Measurements from ENCODE around the gene PKIB.
"Not testable (repeated sequence)": the region's sequence is repeated elsewhere in the genome, so short reads cannot be mapped to it uniquely, and the experiment has no call there.

The PKIB gene

DNA sequence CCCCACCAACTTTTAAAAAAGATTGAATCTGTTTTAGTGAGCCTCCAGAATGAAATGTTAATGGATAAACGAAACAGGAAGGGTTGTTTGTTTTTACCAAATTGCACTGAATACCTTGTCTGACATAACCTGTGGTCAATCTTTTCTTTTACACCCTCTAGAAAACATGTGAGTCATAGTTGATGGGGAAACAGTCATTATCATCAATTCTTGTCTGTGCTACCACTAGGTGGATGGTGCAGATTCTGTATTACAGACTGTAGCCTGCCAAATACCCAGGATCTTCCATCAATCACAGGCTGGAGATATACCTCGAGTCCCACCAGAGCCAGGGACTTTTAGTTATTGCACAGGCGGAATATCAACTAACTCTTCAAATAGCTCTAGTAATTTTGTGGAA, 29.5 kb upstream of the PKIB start:
- Histone ChIP-seq H3K36me3 (ENCODE audit: control insufficient read depth, insufficient read depth, low read length, severe bottlenecking) (no peaks in the 10 kb centered on the region), H3K27me3 (replicated peaks; ENCODE audit: control insufficient read depth, insufficient read depth, low read length) (no peaks in the 10 kb centered on the region), H3K4me3 (ENCODE audit: low read length) (no peak overlapping the region), H3K4me1 (ENCODE audit: control insufficient read depth, insufficient read depth, low read length) (no peaks in the 10 kb centered on the region), H3K9me3 (ENCODE audit: control insufficient read depth, low read length) (no peaks in the 10 kb centered on the region), H3K9ac (ENCODE audit: low read length) (no peak overlapping the region)
- no peak for DNase-seq (ENCODE audit: low read depth)

GRCh38 chr6:122589115-122589514, 21.1 kb upstream of the PKIB start:
- Histone ChIP-seq H3K36me3 (ENCODE audit: control insufficient read depth, insufficient read depth, low read length, severe bottlenecking) (no peaks in the 10 kb centered on the region), H3K4me1 (ENCODE audit: control insufficient read depth, insufficient read depth, low read length) (no peaks in the 10 kb centered on the region), H3K9me3 (ENCODE audit: control insufficient read depth, low read length) (no peaks in the 10 kb centered on the region), H3K27me3 (replicated peaks; ENCODE audit: control insufficient read depth, insufficient read depth, low read length) (no peaks in the 10 kb centered on the region), H3K9ac (ENCODE audit: low read length) (no peak overlapping the region), H3K4me3 (ENCODE audit: low read length) (no peak overlapping the region)
- DNase-seq (ENCODE audit: low read depth), result no peak

- H3K4me1 ChIP-seq (ENCODE audit: control insufficient read depth, insufficient read depth, low read length); DNase-seq (ENCODE audit: low read depth); H3K27me3 ChIP-seq (replicated peaks; ENCODE audit: control insufficient read depth, insufficient read depth, low read length); H3K9ac ChIP-seq (ENCODE audit: low read length); H3K36me3 ChIP-seq (ENCODE audit: control insufficient read depth, insufficient read depth, low read length, severe bottlenecking); H3K4me3 ChIP-seq (ENCODE audit: low read length): not testable (repeated sequence)
- peaks cover 18% of the 10 kb centered on the region for H3K9me3 ChIP-seq (ENCODE audit: control insufficient read depth, low read length)
Observed at GRCh38 chr6:122598295-122598694, 11.9 kb upstream of the PKIB start.

- no peaks in the 10 kb centered on the region for H3K9me3 ChIP-seq (ENCODE audit: control insufficient read depth, low read length)
- no peak overlapping the region for H3K9ac ChIP-seq (ENCODE audit: low read length)
- H3K4me1 ChIP-seq (ENCODE audit: control insufficient read depth, insufficient read depth, low read length), result no peaks in the 10 kb centered on the region
- H3K36me3 ChIP-seq (ENCODE audit: control insufficient read depth, insufficient read depth, low read length, severe bottlenecking), result no peaks in the 10 kb centered on the region
- no peak for DNase-seq (ENCODE audit: low read depth)
- no peaks in the 10 kb centered on the region for H3K27me3 ChIP-seq (replicated peaks; ENCODE audit: control insufficient read depth, insufficient read depth, low read length)
- no peak overlapping the region for H3K4me3 ChIP-seq (ENCODE audit: low read length)
Observed at GRCh38 chr6:122604676-122605075, 5.5 kb upstream of the PKIB start.

GRCh38 chr6:122610690-122611455, 668 bp downstream of the PKIB start:
- H3K27me3 ChIP-seq (replicated peaks; ENCODE audit: control insufficient read depth, insufficient read depth, low read length), result peaks cover 15% of the 10 kb centered on the region
- peak; percentile 17 for DNase-seq (ENCODE audit: low read depth)

DNA sequence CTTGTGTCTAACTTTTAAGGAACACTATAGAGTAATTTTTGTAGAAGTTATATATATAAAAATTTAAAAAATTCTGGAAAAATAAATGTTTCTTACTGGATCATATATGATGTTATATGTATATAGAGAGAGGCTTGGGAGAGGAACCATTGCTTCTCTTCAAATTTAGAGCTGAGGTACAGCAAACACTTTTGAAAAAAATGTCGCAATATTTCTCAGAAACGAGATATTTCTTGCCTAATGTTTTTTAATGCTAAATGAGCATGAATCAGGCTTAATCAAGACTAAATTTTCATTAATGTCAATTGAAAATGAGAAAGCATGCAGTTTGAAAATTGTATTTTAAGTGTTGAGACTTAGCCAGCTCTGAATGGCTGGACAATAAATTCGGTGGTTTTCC, 2.6 kb downstream of the PKIB start:
- H3K27me3 ChIP-seq (replicated peaks; ENCODE audit: control insufficient read depth, insufficient read depth, low read length), result peaks cover 15% of the 10 kb centered on the region
- no peak overlapping the region for H3K9ac ChIP-seq (ENCODE audit: low read length)
- no peaks in the 10 kb centered on the region for H3K36me3 ChIP-seq (ENCODE audit: control insufficient read depth, insufficient read depth, low read length, severe bottlenecking)
- peaks cover 11% of the 10 kb centered on the region for H3K4me1 ChIP-seq (ENCODE audit: control insufficient read depth, insufficient read depth, low read length)
- no peak for DNase-seq (ENCODE audit: low read depth)
- H3K4me3 ChIP-seq (ENCODE audit: low read length), result no peak overlapping the region
- peaks cover 10% of the 10 kb centered on the region for H3K9me3 ChIP-seq (ENCODE audit: control insufficient read depth, low read length)

More at GRCh38 chr6:122610690-122611455, 668 bp downstream of the PKIB start:
- H3K4me3 ChIP-seq (ENCODE audit: low read length), result peak overlapping the region; percentile 83
- H3K4me1 ChIP-seq (ENCODE audit: control insufficient read depth, insufficient read depth, low read length), result peaks cover 11% of the 10 kb centered on the region
- H3K36me3 ChIP-seq (ENCODE audit: control insufficient read depth, insufficient read depth, low read length, severe bottlenecking), result no peaks in the 10 kb centered on the region
- H3K9ac ChIP-seq (ENCODE audit: low read length), result peak overlapping the region; percentile 8
- H3K9me3 ChIP-seq (ENCODE audit: control insufficient read depth, low read length), result peaks cover 2% of the 10 kb centered on the region

- H3K36me3 ChIP-seq (ENCODE audit: control insufficient read depth, insufficient read depth, low read length, severe bottlenecking), result no peaks in the 10 kb centered on the region
- H3K4me3 ChIP-seq (ENCODE audit: low read length), result no peak overlapping the region
- H3K27me3 ChIP-seq (replicated peaks; ENCODE audit: control insufficient read depth, insufficient read depth, low read length), result peaks cover 15% of the 10 kb centered on the region
- peaks cover 11% of the 10 kb centered on the region for H3K4me1 ChIP-seq (ENCODE audit: control insufficient read depth, insufficient read depth, low read length)
- DNase-seq (ENCODE audit: low read depth), result no peak
- H3K9ac ChIP-seq (ENCODE audit: low read length), result no peak overlapping the region
- H3K9me3 ChIP-seq (ENCODE audit: control insufficient read depth, low read length), result peaks cover 10% of the 10 kb centered on the region
Observed at GRCh38 chr6:122614303-122614702, 4.1 kb downstream of the PKIB start.

- Histone ChIP-seq H3K9me3 (ENCODE audit: control insufficient read depth, low read length) (peaks cover 10% of the 10 kb centered on the region), H3K36me3 (ENCODE audit: control insufficient read depth, insufficient read depth, low read length, severe bottlenecking) (no peaks in the 10 kb centered on the region), H3K27me3 (replicated peaks; ENCODE audit: control insufficient read depth, insufficient read depth, low read length) (peaks cover 15% of the 10 kb centered on the region), H3K9ac (ENCODE audit: low read length) (no peak overlapping the region), H3K4me3 (ENCODE audit: low read length) (no peak overlapping the region), H3K4me1 (ENCODE audit: control insufficient read depth, insufficient read depth, low read length) (peaks cover 10% of the 10 kb centered on the region)
- no peak for DNase-seq (ENCODE audit: low read depth)
Observed at GRCh38 chr6:122615409-122615808, 5.2 kb downstream of the PKIB start.

- no peak for DNase-seq (ENCODE audit: low read depth)
- Histone ChIP-seq H3K36me3 (ENCODE audit: control insufficient read depth, insufficient read depth, low read length, severe bottlenecking) (no peaks in the 10 kb centered on the region), H3K9ac (ENCODE audit: low read length) (no peak overlapping the region), H3K27me3 (replicated peaks; ENCODE audit: control insufficient read depth, insufficient read depth, low read length) (peaks cover 1% of the 10 kb centered on the region), H3K9me3 (ENCODE audit: control insufficient read depth, low read length) (peaks cover 10% of the 10 kb centered on the region), H3K4me1 (ENCODE audit: control insufficient read depth, insufficient read depth, low read length) (no peaks in the 10 kb centered on the region), H3K4me3 (ENCODE audit: low read length) (no peak overlapping the region)
Observed at GRCh38 chr6:122616877-122617276, 6.7 kb downstream of the PKIB start.

GRCh38 chr6:122619309-122619708, 9.1 kb downstream of the PKIB start:
- Histone ChIP-seq H3K36me3 (ENCODE audit: control insufficient read depth, insufficient read depth, low read length, severe bottlenecking) (no peaks in the 10 kb centered on the region), H3K4me1 (ENCODE audit: control insufficient read depth, insufficient read depth, low read length) (no peaks in the 10 kb centered on the region), H3K9me3 (ENCODE audit: control insufficient read depth, low read length) (peaks cover 10% of the 10 kb centered on the region), H3K9ac (ENCODE audit: low read length) (no peak overlapping the region), H3K4me3 (ENCODE audit: low read length) (no peak overlapping the region), H3K27me3 (replicated peaks; ENCODE audit: control insufficient read depth, insufficient read depth, low read length) (no peaks in the 10 kb centered on the region)
- no peak for DNase-seq (ENCODE audit: low read depth)

DNA sequence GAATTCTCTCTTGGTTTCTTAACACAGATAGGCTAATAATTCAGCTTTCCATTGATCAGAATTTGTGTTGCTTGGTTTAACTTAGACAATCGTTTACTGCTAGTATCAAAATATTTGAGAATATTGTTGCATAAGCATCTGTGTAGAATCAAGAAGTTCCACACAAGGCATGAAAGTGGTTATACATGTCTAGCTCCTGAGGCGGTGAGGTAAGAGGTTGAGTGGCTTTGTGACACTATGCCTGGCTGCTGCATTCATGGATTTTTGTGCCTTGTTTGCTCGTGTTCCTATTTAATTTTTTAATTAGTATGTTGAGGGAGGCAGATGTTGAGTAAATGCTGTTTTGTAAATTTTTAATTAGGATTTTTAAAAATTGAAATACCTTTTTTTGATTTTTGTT, 10.2 kb downstream of the PKIB start:
- H3K36me3 ChIP-seq (ENCODE audit: control insufficient read depth, insufficient read depth, low read length, severe bottlenecking), result no peaks in the 10 kb centered on the region
- H3K27me3 ChIP-seq (replicated peaks; ENCODE audit: control insufficient read depth, insufficient read depth, low read length), result no peaks in the 10 kb centered on the region
- peaks cover 10% of the 10 kb centered on the region for H3K9me3 ChIP-seq (ENCODE audit: control insufficient read depth, low read length)
- no peak overlapping the region for H3K9ac ChIP-seq (ENCODE audit: low read length)
- H3K4me3 ChIP-seq (ENCODE audit: low read length), result no peak overlapping the region
- H3K4me1 ChIP-seq (ENCODE audit: control insufficient read depth, insufficient read depth, low read length), result no peaks in the 10 kb centered on the region
- no peak for DNase-seq (ENCODE audit: low read depth)

DNA sequence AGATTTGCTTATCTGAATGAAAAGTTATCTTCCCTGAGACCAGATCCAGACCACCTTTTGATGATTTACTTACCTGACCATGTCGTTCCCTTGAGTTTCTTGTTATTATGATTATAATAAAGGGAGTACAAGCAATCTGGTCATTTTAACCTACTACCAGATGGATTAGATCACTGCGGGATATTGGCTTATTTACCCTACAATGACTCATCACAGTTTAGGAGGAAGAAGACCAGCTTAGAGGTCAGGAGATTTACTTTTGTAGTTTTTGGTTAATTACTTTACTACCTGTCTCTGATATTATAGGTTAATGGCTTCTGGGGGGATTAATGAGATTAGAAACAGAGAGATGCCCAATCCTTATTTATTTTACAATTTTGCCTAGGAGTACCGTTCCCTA, 10.7 kb downstream of the PKIB start:
- no peak overlapping the region for H3K4me3 ChIP-seq (ENCODE audit: low read length)
- DNase-seq (ENCODE audit: low read depth), result no peak
- H3K9ac ChIP-seq (ENCODE audit: low read length), result no peak overlapping the region
- H3K9me3 ChIP-seq (ENCODE audit: control insufficient read depth, low read length), result peaks cover 8% of the 10 kb centered on the region
- no peaks in the 10 kb centered on the region for H3K36me3 ChIP-seq (ENCODE audit: control insufficient read depth, insufficient read depth, low read length, severe bottlenecking)
- H3K27me3 ChIP-seq (replicated peaks; ENCODE audit: control insufficient read depth, insufficient read depth, low read length), result no peaks in the 10 kb centered on the region
- no peaks in the 10 kb centered on the region for H3K4me1 ChIP-seq (ENCODE audit: control insufficient read depth, insufficient read depth, low read length)
